ENCODE results near the gene RAI1. TPM values are rescaled to one million over a fixed set of nuclear protein-coding genes. Genes with fewer than 3 reads are reported as not detected.

Gene RAI1
- total and polyA plus RNA-seq, 10 of the 15 experiments (the other 5 are each of a cell fraction or from before 2014, with no cell fraction given), result 0.66 to 37.7 (median 6.0) TPM

- WGBS (ENCODE audit: insufficient coverage, insufficient replicate concordance, low lambda C conversion rate, missing lambda C conversion rate), result 11% methylated on average over 5 of the region's 5 CpGs
- Histone ChIP-seq H3K79me2 (ENCODE audit: control insufficient read depth, insufficient read depth, low read length) (peaks cover 3% of the 10 kb centered on the region), H3K9me3 (replicated peaks; ENCODE audit: control insufficient read depth, insufficient read depth, low read length) (no peaks in the 10 kb centered on the region), H3K4me3 (no peak overlapping the region), H3K4me1 (ENCODE audit: control insufficient read depth, insufficient read depth, low read length) (peaks cover 12% of the 10 kb centered on the region), H3K36me3 (ENCODE audit: control insufficient read depth in 2 of 2, insufficient read depth in 2 of 2, low read length in 1 of 2) (peaks cover 0 to 20% of the 10 kb centered on the region in 2 experiments; a peak in 3 of 4 replicates), H3K27me3 (replicated peaks in 1 of 2; ENCODE audit: control insufficient read depth in 2 of 2, insufficient read depth in 2 of 2, low read length in 1 of 2) (no peaks in the 10 kb centered on the region), H4K20me1 (ENCODE audit: control insufficient read depth, insufficient read depth) (peaks cover 5% of the 10 kb centered on the region), H2AFZ (ENCODE audit: control insufficient read depth, low read depth, low read length) (no peak overlapping the region), H3K27ac (ENCODE audit: control insufficient read depth, insufficient read depth) (no peak overlapping the region), H3K4me2 (ENCODE audit: control insufficient read depth, insufficient read depth) (no peak overlapping the region), H3K9ac (ENCODE audit: control insufficient read depth, insufficient read depth, low read length) (no peak overlapping the region)
- BruUV-seq (replicated peaks), result no TSS peak
- ATAC-seq (peak; percentile 93), DNase-seq (ENCODE audit: low read depth, low spot score) (no peak), FAIRE-seq (peak; percentile 59)
- in situ Hi-C loops (cut with MboI), result no loop called here
- ChIA-PET CTCF (interaction anchor here (0.7 to 2.0 kb wide), 5 partner anchors 20 to 72 kb away, joined by 3 to 7 read pairs (median 4); no protein-coding TSS in a partner anchor), SMC1A (ENCODE audit: uncharacterized antibody, unreplicated experiment) (interaction anchor here (1.1 kb wide), 1 partner anchor 39 kb away, joined by 3 read pairs; no protein-coding TSS in a partner anchor), RAD21 (ENCODE audit: unreplicated experiment) (interaction anchor here (1.4 to 1.9 kb wide), 2 partner anchors 37 to 189 kb away, joined by 4 read pairs; no protein-coding TSS in a partner anchor), POLR2A (no interaction called here)
- intact Hi-C loops (cut with micrococcal nuclease; ENCODE audit: unreplicated experiment), result loop anchor here (2.0 to 5.0 kb wide), 2 partner anchors 47 to 131 kb away; partner anchors contain the start of gene RAI1
- TF ChIP-seq CTCF (IDR thresholded peaks at IDR 0.05 in 2 of 3, conservative IDR thresholded peaks at IDR 0.05 in 1 of 3; ENCODE audit: control insufficient read depth in 2 of 3, extremely low read depth in 1 of 3, insufficient read depth in 1 of 3, low read depth in 3 of 3, low read length in 3 of 3) (peak; percentile 74 to 89 (median 85)), EED (IDR thresholded peaks at IDR 0.05; ENCODE audit: low read depth) (no peak), RFX5 (IDR thresholded peaks at IDR 0.05; ENCODE audit: low read depth, low read length) (no peak), BHLHE40 (IDR thresholded peaks at IDR 0.05; ENCODE audit: borderline replicate concordance in 1 of 2, low read depth in 2 of 2, low read length in 1 of 2) (peak in 1 of 2 experiments; percentile 33; a peak in 1 of 4 replicates), RAD21 (IDR thresholded peaks at IDR 0.05; ENCODE audit: insufficient read depth, low read depth, low read length) (peak; percentile 78), KLF5 (IDR thresholded peaks at IDR 0.05; ENCODE audit: partially characterized antibody) (no peak), MTA3 (IDR thresholded peaks at IDR 0.05; ENCODE audit: borderline replicate concordance, low read length) (no peak), CREM (IDR thresholded peaks at IDR 0.05; ENCODE audit: low read depth) (0 out of 2 replicates have a peak, but pooled peaks have one; percentile 22), NFXL1 (IDR thresholded peaks at IDR 0.05; ENCODE audit: borderline replicate concordance) (no peak), SMC3 (IDR thresholded peaks at IDR 0.05; ENCODE audit: borderline replicate concordance, low read length) (peak; percentile 52; the same call in 1 of the 2 replicates), E2F8 (IDR thresholded peaks at IDR 0.05; ENCODE audit: low read depth, partially characterized antibody) (no peak), PBX3 (IDR thresholded peaks at IDR 0.05; ENCODE audit: insufficient replicate concordance, low read depth, low read length) (no peak)
- TF ChIP-seq, protein P1, sequence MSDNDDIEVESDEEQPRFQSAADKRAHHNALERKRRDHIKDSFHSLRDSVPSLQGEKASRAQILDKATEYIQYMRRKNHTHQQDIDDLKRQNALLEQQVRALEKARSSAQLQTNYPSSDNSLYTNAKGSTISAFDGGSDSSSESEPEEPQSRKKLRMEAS (IDR thresholded peaks at IDR 0.05; ENCODE audit: low read depth, low read length), result no peak
Observed at GRCh38 chr17:17729620-17730249, 48.5 kb downstream of the RAI1 start.
